Measurements from ENCODE around the gene IGSF5. TPM values are rescaled to one million over a fixed set of nuclear protein-coding genes. Genes with fewer than 3 reads are reported as not detected.

IGSF5 gene
- total RNA-seq, 3 donors from 2014 or later: 0.32 to 0.98 (median 0.73) TPM

DNA sequence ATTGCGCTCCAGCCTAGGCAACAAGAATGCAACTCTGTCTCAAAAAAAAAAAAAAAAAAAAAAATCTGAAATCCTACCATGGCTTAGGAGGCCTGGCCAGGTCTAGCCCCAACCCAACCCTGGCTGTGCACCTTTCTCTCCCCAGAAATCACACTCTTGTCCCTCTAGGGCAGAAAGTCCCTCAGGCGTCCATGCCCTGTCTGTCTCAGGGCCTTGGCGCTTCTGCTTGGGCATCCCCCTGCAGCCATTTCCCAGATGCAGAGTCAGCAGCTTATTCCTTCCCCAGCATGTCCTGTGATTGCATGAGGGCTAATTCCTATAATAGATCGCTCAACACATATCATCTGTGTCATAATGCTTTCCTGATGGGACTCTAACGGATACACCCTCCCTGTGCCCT is 65.0 kb downstream of the IGSF5 start:
- intact Hi-C loops (cut with DNase I; ENCODE audit: low total_unique reads): no loop called here
- TF ChIP-seq, protein P1, sequence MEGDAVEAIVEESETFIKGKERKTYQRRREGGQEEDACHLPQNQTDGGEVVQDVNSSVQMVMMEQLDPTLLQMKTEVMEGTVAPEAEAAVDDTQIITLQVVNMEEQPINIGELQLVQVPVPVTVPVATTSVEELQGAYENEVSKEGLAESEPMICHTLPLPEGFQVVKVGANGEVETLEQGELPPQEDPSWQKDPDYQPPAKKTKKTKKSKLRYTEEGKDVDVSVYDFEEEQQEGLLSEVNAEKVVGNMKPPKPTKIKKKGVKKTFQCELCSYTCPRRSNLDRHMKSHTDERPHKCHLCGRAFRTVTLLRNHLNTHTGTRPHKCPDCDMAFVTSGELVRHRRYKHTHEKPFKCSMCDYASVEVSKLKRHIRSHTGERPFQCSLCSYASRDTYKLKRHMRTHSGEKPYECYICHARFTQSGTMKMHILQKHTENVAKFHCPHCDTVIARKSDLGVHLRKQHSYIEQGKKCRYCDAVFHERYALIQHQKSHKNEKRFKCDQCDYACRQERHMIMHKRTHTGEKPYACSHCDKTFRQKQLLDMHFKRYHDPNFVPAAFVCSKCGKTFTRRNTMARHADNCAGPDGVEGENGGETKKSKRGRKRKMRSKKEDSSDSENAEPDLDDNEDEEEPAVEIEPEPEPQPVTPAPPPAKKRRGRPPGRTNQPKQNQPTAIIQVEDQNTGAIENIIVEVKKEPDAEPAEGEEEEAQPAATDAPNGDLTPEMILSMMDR (IDR thresholded peaks at IDR 0.05): no peak
- TF ChIP-seq POLR2A (IDR thresholded peaks at IDR 0.05) (no peak), POLR2AphosphoS5 (IDR thresholded peaks at IDR 0.05) (no peak)
- Histone ChIP-seq H3K27ac (no peak overlapping the region), H3K4me3 (no peak overlapping the region), H3K9me3 (peaks cover 0 to 4% of the 10 kb centered on the region in 2 donors), H3K27me3 (no peaks in the 10 kb centered on the region), H3K36me3 (no peaks in the 10 kb centered on the region), H3K4me1 (no peaks in the 10 kb centered on the region)
- DNase-seq (ENCODE audit: low spot score in 2 of 2): no peak

DNA sequence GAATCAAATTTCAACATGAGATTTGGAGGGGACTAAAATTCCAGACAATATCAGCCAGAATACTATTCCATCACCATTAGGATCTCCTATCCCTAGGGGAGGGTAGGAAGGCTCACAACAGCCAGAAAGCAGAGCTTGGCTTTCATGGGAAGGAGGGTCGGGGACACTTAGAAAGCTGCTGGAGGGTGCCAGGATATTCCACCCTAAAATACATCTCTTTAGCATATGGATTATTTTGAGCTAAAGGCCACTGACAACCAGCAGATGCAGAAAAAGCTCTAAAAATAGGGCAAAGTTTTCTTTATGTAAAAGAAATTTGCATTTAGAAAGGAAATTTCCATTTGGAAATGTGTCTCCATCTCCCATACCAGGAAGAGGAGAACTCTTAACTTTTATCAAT is 68.0 kb downstream of the IGSF5 start:
- Histone ChIP-seq H3K36me3 (no peaks in the 10 kb centered on the region), H3K27ac (no peak overlapping the region), H3K9me3 (peaks cover 0 to 4% of the 10 kb centered on the region in 2 donors), H3K4me1 (no peaks in the 10 kb centered on the region), H3K27me3 (no peaks in the 10 kb centered on the region), H3K4me3 (no peak overlapping the region)
- TF ChIP-seq, protein P1 (IDR thresholded peaks at IDR 0.05): no peak
- TF ChIP-seq POLR2AphosphoS5 (IDR thresholded peaks at IDR 0.05) (no peak), POLR2A (IDR thresholded peaks at IDR 0.05) (no peak)
- intact Hi-C loops (cut with DNase I; ENCODE audit: low total_unique reads): no loop called here
- DNase-seq (ENCODE audit: low spot score in 2 of 2): no peak

- H3K4me1 ChIP-seq: no peaks in the 10 kb centered on the region
- H3K27ac ChIP-seq: no peak overlapping the region
- intact Hi-C loops (cut with DNase I; ENCODE audit: low total_unique reads): no loop called here
- DNase-seq (ENCODE audit: low spot score in 2 of 2): no peak
- no peaks in the 10 kb centered on the region for H3K9me3 ChIP-seq
- H3K27me3 ChIP-seq: no peaks in the 10 kb centered on the region
- H3K36me3 ChIP-seq: no peaks in the 10 kb centered on the region
- TF ChIP-seq POLR2AphosphoS5 (IDR thresholded peaks at IDR 0.05) (no peak), POLR2A (IDR thresholded peaks at IDR 0.05) (no peak)
- TF ChIP-seq, protein P1 (IDR thresholded peaks at IDR 0.05): no peak
- no peak overlapping the region for H3K4me3 ChIP-seq
Measured at GRCh38 chr21:39818557-39818956, 73.6 kb downstream of the IGSF5 start.

DNA sequence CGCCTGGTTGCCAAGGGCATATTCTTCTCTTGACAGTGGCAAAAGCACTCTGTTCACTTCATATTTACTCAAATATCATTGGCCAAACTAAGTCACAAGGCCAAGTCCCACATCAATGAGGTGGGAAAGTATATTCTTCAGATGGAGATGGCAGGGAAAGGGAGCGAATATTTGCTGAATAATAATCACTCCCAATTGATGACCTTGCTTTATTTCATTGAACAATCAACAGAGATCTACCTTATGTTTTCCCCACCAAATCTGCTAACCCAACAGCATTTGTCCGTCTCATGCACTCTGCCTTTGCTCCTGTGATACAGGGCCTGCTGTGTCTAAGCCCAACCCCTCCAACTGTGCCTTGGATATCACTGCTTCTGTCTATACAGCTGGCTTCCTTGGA is 77.1 kb downstream of the IGSF5 start:
- Histone ChIP-seq H3K4me3 (no peak overlapping the region), H3K27me3 (no peaks in the 10 kb centered on the region), H3K4me1 (no peaks in the 10 kb centered on the region), H3K36me3 (no peaks in the 10 kb centered on the region), H3K9me3 (no peaks in the 10 kb centered on the region), H3K27ac (no peak overlapping the region)
- no peak for DNase-seq (ENCODE audit: low spot score in 2 of 2)
- TF ChIP-seq POLR2A (IDR thresholded peaks at IDR 0.05): no peak
- TF ChIP-seq POLR2AphosphoS5 (IDR thresholded peaks at IDR 0.05): no peak
- TF ChIP-seq, protein P1 (IDR thresholded peaks at IDR 0.05): no peak
- intact Hi-C loops (cut with DNase I; ENCODE audit: low total_unique reads): no loop called here

- DNase-seq (ENCODE audit: low spot score in 2 of 2): no peak
- Histone ChIP-seq H3K9me3 (no peaks in the 10 kb centered on the region), H3K27ac (no peak overlapping the region), H3K4me1 (no peaks in the 10 kb centered on the region), H3K4me3 (no peak overlapping the region), H3K36me3 (no peaks in the 10 kb centered on the region), H3K27me3 (no peaks in the 10 kb centered on the region)
- TF ChIP-seq POLR2A (IDR thresholded peaks at IDR 0.05) (no peak), POLR2AphosphoS5 (IDR thresholded peaks at IDR 0.05) (no peak)
- TF ChIP-seq, protein P1 (IDR thresholded peaks at IDR 0.05): no peak
- intact Hi-C loops (cut with DNase I; ENCODE audit: low total_unique reads): no loop called here
Measured at GRCh38 chr21:39825250-39825649, 80.3 kb downstream of the IGSF5 start.
